LHCN-M2 (cell line): ENCODE data around the gene CLCC1. TPM values are rescaled to one million over a fixed set of nuclear protein-coding genes. Genes with fewer than 3 reads are reported as not detected.

ENCODE experiments used
- total RNA-seq: library from RNA; depleted of rRNA; stranded (reverse); fragments of >200 nt; gene quantifications from 2 replicates; pipeline ENCODE4 v1.2.3, GENCODE V29; 2014; rRNA removed

CLCC1 gene
- total RNA-seq, 1 experiment from 2014 or later: 21.4 TPM

Other genes starting within 250 kb of the CLCC1 start
- 47.8 and 49.3 TPM in 2 replicates for gene STXBP3, start 216.8 kb downstream of the CLCC1 start, total RNA-seq
- gene AKNAD1, start 106.4 kb downstream of the CLCC1 start, total RNA-seq: 0.58 and 2.7 TPM in 2 replicates
- gene GPSM2, start 86.5 kb downstream of the CLCC1 start, total RNA-seq: 89.8 and 107 TPM in 2 replicates
- 22.0 and 25.3 TPM in 2 replicates for gene WDR47, start 78.6 kb upstream of the CLCC1 start, total RNA-seq
- gene TAF13, start 112.5 kb upstream of the CLCC1 start, total RNA-seq: 67.0 and 72.4 TPM in 2 replicates
- 14.6 and 16.5 TPM in 2 replicates for gene TMEM167B, start 127.3 kb upstream of the CLCC1 start, total RNA-seq
- gene ELAPOR1, start 150.6 kb upstream of the CLCC1 start, total RNA-seq: 0.17 and 0.38 TPM in 2 replicates